ENCODE results near the gene AQP9.
"Not testable (repeated sequence)": the region's sequence is repeated elsewhere in the genome, so short reads cannot be mapped to it uniquely, and the experiment has no call there.

The AQP9 gene

GRCh38 chr15:58175955-58176354 is 37.8 kb downstream of the AQP9 start:
- in situ Hi-C loops (cut with MboI; ENCODE audit: low sequenced_read_pairs) = loop anchor here (25.0 kb wide), 2 partner anchors 314 to 614 kb away; no protein-coding TSS in a partner anchor

- in situ Hi-C loops (cut with MboI; ENCODE audit: low sequenced_read_pairs) = loop anchor here (25.0 kb wide), 2 partner anchors 316 to 616 kb away; no protein-coding TSS in a partner anchor
These were observed 40.5 kb downstream of the AQP9 start for GRCh38 chr15:58178668-58179067.

GRCh38 chr15:58179206-58179605 is 41.0 kb downstream of the AQP9 start:
- in situ Hi-C loops (cut with MboI; ENCODE audit: low sequenced_read_pairs) = loop anchor here (25.0 kb wide), 2 partner anchors 317 to 617 kb away; no protein-coding TSS in a partner anchor

GRCh38 chr15:58179741-58180381 is 41.7 kb downstream of the AQP9 start:
- in situ Hi-C loops (cut with MboI; ENCODE audit: low sequenced_read_pairs) = loop anchor here (25.0 kb wide), 2 partner anchors 318 to 618 kb away; no protein-coding TSS in a partner anchor

- in situ Hi-C loops (cut with MboI; ENCODE audit: low sequenced_read_pairs) = loop anchor here (25.0 kb wide), 2 partner anchors 320 to 620 kb away; no protein-coding TSS in a partner anchor
These were observed 44.4 kb downstream of the AQP9 start for GRCh38 chr15:58182460-58183163.

- in situ Hi-C loops (cut with MboI; ENCODE audit: low sequenced_read_pairs) = loop anchor here (25.0 kb wide), 2 partner anchors 323 to 623 kb away; no protein-coding TSS in a partner anchor
These were observed 47.3 kb downstream of the AQP9 start for GRCh38 chr15:58185439-58185838.

GRCh38 chr15:58189148-58189811 is 51.1 kb downstream of the AQP9 start:
- in situ Hi-C loops (cut with MboI; ENCODE audit: low sequenced_read_pairs) = loop anchor here (25.0 kb wide), 2 partner anchors 327 to 627 kb away; no protein-coding TSS in a partner anchor

GRCh38 chr15:58190419-58190818 is 52.2 kb downstream of the AQP9 start:
- in situ Hi-C loops (cut with MboI; ENCODE audit: low sequenced_read_pairs) = loop anchor here (25.0 kb wide), 2 partner anchors 328 to 628 kb away; no protein-coding TSS in a partner anchor

- in situ Hi-C loops (cut with MboI; ENCODE audit: low sequenced_read_pairs) = loop anchor here (25.0 kb wide), 2 partner anchors 331 to 631 kb away; no protein-coding TSS in a partner anchor
These were observed 55.5 kb downstream of the AQP9 start for GRCh38 chr15:58193636-58194035.

GRCh38 chr15:58200739-58201138 is 62.6 kb downstream of the AQP9 start:
- in situ Hi-C loops (cut with MboI; ENCODE audit: low sequenced_read_pairs) = no loop called here

GRCh38 chr15:58201516-58201915 is 63.3 kb downstream of the AQP9 start:
- in situ Hi-C loops (cut with MboI; ENCODE audit: low sequenced_read_pairs) = no loop called here

- in situ Hi-C loops (cut with MboI; ENCODE audit: low sequenced_read_pairs) = no loop called here
These were observed 65.4 kb downstream of the AQP9 start for GRCh38 chr15:58203537-58203936.

- in situ Hi-C loops (cut with MboI; ENCODE audit: low sequenced_read_pairs) = no loop called here
These were observed 68.0 kb downstream of the AQP9 start for GRCh38 chr15:58206151-58206550.

GRCh38 chr15:58208217-58208616 is 70.0 kb downstream of the AQP9 start:
- in situ Hi-C loops (cut with MboI; ENCODE audit: low sequenced_read_pairs) = not testable (repeated sequence)

- in situ Hi-C loops (cut with MboI; ENCODE audit: low sequenced_read_pairs) = not testable (repeated sequence)
These were observed 70.9 kb downstream of the AQP9 start for GRCh38 chr15:58209007-58209481.

GRCh38 chr15:58210031-58210430 is 71.8 kb downstream of the AQP9 start:
- in situ Hi-C loops (cut with MboI; ENCODE audit: low sequenced_read_pairs) = not testable (repeated sequence)

- in situ Hi-C loops (cut with MboI; ENCODE audit: low sequenced_read_pairs) = no loop called here
These were observed 74.8 kb downstream of the AQP9 start for GRCh38 chr15:58212909-58213526.

- in situ Hi-C loops (cut with MboI; ENCODE audit: low sequenced_read_pairs) = no loop called here
These were observed 75.6 kb downstream of the AQP9 start for GRCh38 chr15:58213587-58214338.

- in situ Hi-C loops (cut with MboI; ENCODE audit: low sequenced_read_pairs) = no loop called here
These were observed 76.6 kb downstream of the AQP9 start for GRCh38 chr15:58214591-58215340.

Measured in HL-60/S4 (cell line).